Calu3 (cell line): Measurements from ENCODE around the gene HKDC1. TPM values are rescaled to one million over a fixed set of nuclear protein-coding genes. Genes with fewer than 3 reads are reported as not detected.
"Not testable (repeated sequence)": the region's sequence is repeated elsewhere in the genome, so short reads cannot be mapped to it uniquely, and the experiment has no call there.

Experiments
- BruUV-seq: library from RNA; stranded (reverse); fragments of 400-500 nt; replicated peaks from 2 replicates; lab custom pipeline; 2021; lab: Mats Ljungman, UMichigan
- CTCF ChIA-PET: fragments of 300-600 bp; sonication (Branson Sonifier 250); formaldehyde crosslinking; loops from one replicate; lab custom pipeline; 2022; ENCODE audit warnings: antibody characterized with exemption; lab: Charles Lee
- DNase-seq: peaks from one replicate; pipeline ENCODE4 v3.0.0; 2022
- H3K27ac Mint-ChIP-seq: one replicate; pipeline ENCODE4 v1.8.0; 2022; ENCODE audit warnings: mixed read lengths; ENCODE audit not compliant: unreplicated experiment
- H3K27me3 Mint-ChIP-seq: one replicate; pipeline ENCODE4 v1.8.0; 2022; ENCODE audit warnings: mixed read lengths; ENCODE audit not compliant: unreplicated experiment
- H3K36me3 Mint-ChIP-seq: one replicate; pipeline ENCODE4 v1.8.0; 2022; ENCODE audit warnings: mild to moderate bottlenecking, moderate library complexity, mixed read lengths; ENCODE audit not compliant: insufficient read depth, unreplicated experiment
- H3K4me1 Mint-ChIP-seq: one replicate; pipeline ENCODE4 v1.8.0; 2022; ENCODE audit warnings: mild to moderate bottlenecking, low read depth, mixed read lengths; ENCODE audit not compliant: unreplicated experiment
- H3K4me3 Mint-ChIP-seq: one replicate; pipeline ENCODE4 v1.8.0; 2022; ENCODE audit warnings: mild to moderate bottlenecking, low read depth, moderate library complexity, mixed read lengths; ENCODE audit not compliant: unreplicated experiment
- H3K9me3 Mint-ChIP-seq: one replicate; pipeline ENCODE4 v1.8.0; 2022; ENCODE audit warnings: low read depth, mixed read lengths; ENCODE audit not compliant: unreplicated experiment
- CTCF ChIP-seq: fragments of 200-600 bp; IDR thresholded peaks from one replicate; pipeline ENCODE4 v1.8.0; 2022; ENCODE audit warnings: antibody characterized with exemption; ENCODE audit not compliant: unreplicated experiment
- intact Hi-C: fragments of 100-400 bp; cut with micrococcal nuclease; formaldehyde crosslinking; loops from one replicate; pipeline ENCODE4 v1.10.0; 2022; ENCODE audit not compliant: unreplicated experiment
- total RNA-seq: library from RNA; stranded (reverse); gene quantifications from 2 replicates; pipeline ENCODE4 v1.2.3, GENCODE V29; 2022

HKDC1 gene
- total RNA-seq, 1 experiment from 2014 or later = 112 TPM

DNA sequence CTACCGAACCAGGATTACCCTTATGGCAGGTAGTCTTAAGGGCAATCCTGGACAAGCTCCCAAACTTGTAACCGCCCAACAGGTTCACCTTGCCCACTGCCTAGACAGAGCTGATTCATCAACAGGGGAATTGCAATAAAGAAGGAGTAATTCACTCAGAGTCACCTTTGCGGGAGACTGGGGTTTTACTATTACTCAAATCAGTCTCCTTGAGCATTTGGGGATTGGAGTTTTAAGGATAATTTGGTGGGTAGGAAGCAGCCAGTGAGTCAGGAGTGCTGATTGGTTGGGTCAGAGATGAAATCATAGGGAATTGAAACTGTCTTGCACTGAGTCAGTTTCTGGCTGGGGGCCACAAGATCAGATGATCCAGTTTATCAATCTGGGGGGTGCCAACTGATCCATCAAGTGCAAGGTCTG is 83.5 kb downstream of the HKDC1 start:
- intact Hi-C loops = no loop called here
- TF ChIP-seq CTCF = no peak
- Mint-ChIP-seq H3K36me3 (no peaks in the 10 kb centered on the region), H3K27ac (no peak overlapping the region), H3K27me3 (no peaks in the 10 kb centered on the region), H3K4me1 (no peaks in the 10 kb centered on the region), H3K4me3 (no peak overlapping the region), H3K9me3 (no peaks in the 10 kb centered on the region)
- CTCF ChIA-PET = interaction anchor here (1.1 kb wide), 1 partner anchor 10 kb away, joined by 3 read pairs; no protein-coding TSS in a partner anchor
- no peak for DNase-seq
- BruUV-seq = no TSS peak

DNA sequence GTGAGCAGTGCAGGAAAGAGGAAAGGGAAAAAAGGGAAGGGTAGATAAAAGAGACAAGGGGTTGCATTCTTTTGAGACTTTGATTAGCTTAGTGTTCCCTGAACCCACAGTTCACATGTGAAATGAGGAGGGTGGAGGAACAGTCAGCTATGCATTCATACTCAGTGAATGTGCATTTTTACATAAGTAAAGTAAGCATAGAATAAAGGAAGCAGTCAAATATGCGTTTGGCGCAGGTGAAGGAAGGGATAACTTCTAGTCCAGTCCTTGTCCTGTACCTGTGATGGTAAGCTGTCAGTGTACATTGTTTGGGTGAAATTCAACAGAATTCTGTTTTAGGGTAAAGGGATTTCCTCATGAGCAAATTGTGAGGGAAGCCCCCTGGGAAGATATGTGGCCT is 86.3 kb downstream of the HKDC1 start:
- CTCF ChIA-PET = no interaction called here
- H3K9me3 Mint-ChIP-seq = no peaks in the 10 kb centered on the region
- no peaks in the 10 kb centered on the region for H3K36me3 Mint-ChIP-seq
- intact Hi-C loops = no loop called here
- H3K4me1 Mint-ChIP-seq = no peaks in the 10 kb centered on the region
- TF ChIP-seq CTCF = no peak
- no peak overlapping the region for H3K27ac Mint-ChIP-seq
- no peaks in the 10 kb centered on the region for H3K27me3 Mint-ChIP-seq
- no peak for DNase-seq
- no TSS peak for BruUV-seq
- no peak overlapping the region for H3K4me3 Mint-ChIP-seq

- Mint-ChIP-seq H3K36me3 (no peaks in the 10 kb centered on the region), H3K4me3 (no peak overlapping the region), H3K4me1 (no peaks in the 10 kb centered on the region), H3K27ac (no peak overlapping the region), H3K9me3 (no peaks in the 10 kb centered on the region), H3K27me3 (no peaks in the 10 kb centered on the region)
- CTCF ChIA-PET = no interaction called here
- no peak for TF ChIP-seq CTCF
- BruUV-seq = no TSS peak
- intact Hi-C loops = no loop called here
- no peak for DNase-seq
Observed at GRCh38 chr10:69307434-69307833, 87.3 kb downstream of the HKDC1 start.

DNA sequence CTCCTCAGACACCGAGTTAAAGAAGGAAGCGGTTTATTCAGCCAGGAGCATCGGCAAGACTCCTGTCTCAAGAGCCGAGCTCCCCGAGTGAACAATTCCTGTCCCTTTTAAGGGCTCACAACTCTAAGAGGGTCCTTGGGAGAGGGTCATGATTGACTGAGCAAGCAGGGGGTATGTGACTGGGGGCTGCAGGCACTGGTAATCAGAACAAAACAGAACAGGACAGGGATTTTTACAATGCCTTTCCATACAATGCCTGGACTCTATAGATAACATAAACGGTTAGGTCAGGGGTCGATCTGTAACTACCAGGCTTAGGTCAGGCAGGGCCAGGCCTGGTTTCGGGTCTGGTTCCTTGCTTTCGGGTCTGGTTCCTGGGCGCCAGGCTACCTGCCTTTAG is 88.2 kb downstream of the HKDC1 start:
- H3K36me3 Mint-ChIP-seq, BruUV-seq, H3K4me3 Mint-ChIP-seq, intact Hi-C loops, H3K4me1 Mint-ChIP-seq, H3K27ac Mint-ChIP-seq, CTCF ChIA-PET, H3K27me3 Mint-ChIP-seq, H3K9me3 Mint-ChIP-seq, DNase-seq: not testable (repeated sequence)

- no TSS peak for BruUV-seq
- no peak for TF ChIP-seq CTCF
- intact Hi-C loops = no loop called here
- Mint-ChIP-seq H3K9me3 (no peaks in the 10 kb centered on the region), H3K4me3 (no peak overlapping the region), H3K27ac (no peak overlapping the region), H3K4me1 (peaks cover 15% of the 10 kb centered on the region), H3K36me3 (no peaks in the 10 kb centered on the region), H3K27me3 (no peaks in the 10 kb centered on the region)
- CTCF ChIA-PET = interaction anchor here (0.8 kb wide), 1 partner anchor 362 kb away, joined by 4 read pairs; no protein-coding TSS in a partner anchor
- DNase-seq = no peak
Observed at GRCh38 chr10:69311309-69311708, 91.2 kb downstream of the HKDC1 start.
